MM.1S (cell line): Measurements from ENCODE around the gene RBFOX1.

Source experiments
- DNase-seq: peaks from one replicate; pipeline ENCODE4 v3.0.0-alpha.2; 2015
- H2AFZ ChIP-seq: fragments of 300-600 bp; sonication (generic); 2 replicates; pipeline ENCODE4 v1.6.0; 2016; ENCODE audit warnings: antibody characterized with exemption, low read length
- H3F3A ChIP-seq: fragments of 300-600 bp; sonication (generic); 2 replicates; pipeline ENCODE4 v1.6.1; 2016; ENCODE audit warnings: mild to moderate bottlenecking, antibody characterized with exemption, low read length, moderate library complexity, mixed read lengths; ENCODE audit not compliant: insufficient read depth
- H3K27ac ChIP-seq: fragments of 300-600 bp; sonication (generic); 2 replicates; pipeline ENCODE4 v1.5.1; 2016; ENCODE audit warnings: mild to moderate bottlenecking, low read length
- H3K27me3 ChIP-seq: fragments of 300-600 bp; sonication (generic); replicated peaks from 2 replicates; pipeline ENCODE4 v1.6.0; 2016; ENCODE audit warnings: low read length; ENCODE audit not compliant: insufficient read depth
- H3K36me3 ChIP-seq: fragments of 300-600 bp; sonication (generic); replicated peaks from 2 replicates; pipeline ENCODE4 v1.6.1; 2016; ENCODE audit warnings: mild to moderate bottlenecking, low read length, mixed read lengths; ENCODE audit not compliant: insufficient read depth
- H3K4me1 ChIP-seq: fragments of 300-600 bp; sonication (generic); 2 replicates; pipeline ENCODE4 v1.6.1; 2016; ENCODE audit warnings: low read length, mixed read lengths
- H3K4me2 ChIP-seq: fragments of 300-600 bp; sonication (generic); 2 replicates; pipeline ENCODE4 v1.6.0; 2016; ENCODE audit warnings: low read depth, low read length
- H3K4me3 ChIP-seq: fragments of 300-600 bp; sonication (generic); 2 replicates; pipeline ENCODE4 v1.5.1; 2016; ENCODE audit warnings: low read length, mixed read lengths
- H3K79me2 ChIP-seq: fragments of 300-600 bp; sonication (generic); 2 replicates; pipeline ENCODE4 v1.6.1; 2016; ENCODE audit warnings: mixed run types, low read length, mixed read lengths
- H3K9ac ChIP-seq: fragments of 300-600 bp; sonication (generic); 2 replicates; pipeline ENCODE4 v1.6.1; 2016; ENCODE audit warnings: low read length, mixed read lengths
- H3K9me2 ChIP-seq: fragments of 300-600 bp; sonication (generic); replicated peaks from 2 replicates; pipeline ENCODE4 v1.6.1; 2016; ENCODE audit warnings: mild to moderate bottlenecking, low read length, mixed read lengths; ENCODE audit not compliant: insufficient read depth
- H3K9me3 ChIP-seq: fragments of 300-600 bp; sonication (generic); replicated peaks from 2 replicates; pipeline ENCODE4 v1.6.1; 2016; ENCODE audit warnings: mild to moderate bottlenecking, low read length, mixed read lengths; ENCODE audit not compliant: insufficient read depth
- H4K20me1 ChIP-seq: fragments of 300-600 bp; sonication (generic); 2 replicates; pipeline ENCODE4 v1.6.1; 2016; ENCODE audit warnings: mild to moderate bottlenecking, low read length, moderate library complexity, mixed read lengths; ENCODE audit not compliant: insufficient read depth
- CTCF ChIP-seq: fragments of 300-600 bp; sonication (generic); IDR thresholded peaks from 2 replicates; pipeline ENCODE4 v1.5.1; 2016; ENCODE audit warnings: antibody characterized with exemption, low read length, mixed read lengths
- EZH2 ChIP-seq: fragments of 300-600 bp; sonication (generic); optimal IDR thresholded peaks from 2 replicates; pipeline ENCODE3; 2017; ENCODE audit warnings: low read depth, mild to moderate bottlenecking, antibody characterized with exemption, low read length, mixed read lengths
- EZH2phosphoT487 ChIP-seq: fragments of 300-600 bp; sonication (generic); IDR thresholded peaks from 2 replicates; pipeline ENCODE4 v1.6.1; 2018; ENCODE audit warnings: antibody characterized with exemption, low read length

The RBFOX1 gene

GRCh38 chr16:7518158-7518557, 185.5 kb downstream of the RBFOX1 start:
- no peaks in the 10 kb centered on the region for H3K27me3 ChIP-seq
- H2AFZ ChIP-seq: no peak overlapping the region
- DNase-seq: no peak

GRCh38 chr16:7521834-7522233, 189.2 kb downstream of the RBFOX1 start:
- TF ChIP-seq EZH2phosphoT487: no peak
- no peak for TF ChIP-seq CTCF
- no peak for TF ChIP-seq EZH2
- no peak overlapping the region for H2AFZ ChIP-seq
- H3K4me1 ChIP-seq: no peaks in the 10 kb centered on the region
- no peak overlapping the region for H3K9ac ChIP-seq
- no peak overlapping the region for H3K4me3 ChIP-seq
- DNase-seq: no peak
- no peaks in the 10 kb centered on the region for H4K20me1 ChIP-seq
- no peaks in the 10 kb centered on the region for H3K9me3 ChIP-seq
- H3K27me3 ChIP-seq: no peaks in the 10 kb centered on the region
- no peaks in the 10 kb centered on the region for H3F3A ChIP-seq
- H3K27ac ChIP-seq: no peak overlapping the region
- no peaks in the 10 kb centered on the region for H3K79me2 ChIP-seq
- no peaks in the 10 kb centered on the region for H3K9me2 ChIP-seq
- H3K36me3 ChIP-seq: no peaks in the 10 kb centered on the region
- H3K4me2 ChIP-seq: no peak overlapping the region

More at GRCh38 chr16:7518158-7518557, 185.5 kb downstream of the RBFOX1 start:
- Histone ChIP-seq H3K4me2 (no peak overlapping the region), H3K9me2 (no peaks in the 10 kb centered on the region), H3K4me3 (no peak overlapping the region), H3F3A (no peaks in the 10 kb centered on the region), H4K20me1 (no peaks in the 10 kb centered on the region), H3K4me1 (no peaks in the 10 kb centered on the region), H3K27ac (no peak overlapping the region), H3K79me2 (no peaks in the 10 kb centered on the region), H3K36me3 (no peaks in the 10 kb centered on the region), H3K9ac (no peak overlapping the region), H3K9me3 (no peaks in the 10 kb centered on the region)
- TF ChIP-seq EZH2phosphoT487 (no peak), EZH2 (no peak), CTCF (no peak)

GRCh38 chr16:7524419-7524818, 191.8 kb downstream of the RBFOX1 start:
- no peak for DNase-seq
- no peak overlapping the region for H3K27ac ChIP-seq
- H3K4me2 ChIP-seq: no peak overlapping the region
- no peak for TF ChIP-seq EZH2
- no peak for TF ChIP-seq EZH2phosphoT487
- no peak for TF ChIP-seq CTCF
- no peaks in the 10 kb centered on the region for H3K9me2 ChIP-seq
- no peaks in the 10 kb centered on the region for H3K4me1 ChIP-seq
- H3K36me3 ChIP-seq: no peaks in the 10 kb centered on the region
- H3K9ac ChIP-seq: no peak overlapping the region
- H3K4me3 ChIP-seq: no peak overlapping the region
- H3K27me3 ChIP-seq: no peaks in the 10 kb centered on the region
- no peaks in the 10 kb centered on the region for H3K9me3 ChIP-seq
- no peaks in the 10 kb centered on the region for H3K79me2 ChIP-seq
- no peak overlapping the region for H2AFZ ChIP-seq
- no peaks in the 10 kb centered on the region for H3F3A ChIP-seq
- no peaks in the 10 kb centered on the region for H4K20me1 ChIP-seq
